ENCODE results near the gene BCAT1. TPM values are rescaled to one million over a fixed set of nuclear protein-coding genes. Genes with fewer than 3 reads are reported as not detected.
"Not testable (repeated sequence)": the region's sequence is repeated elsewhere in the genome, so short reads cannot be mapped to it uniquely, and the experiment has no call there.

Gene BCAT1
- total RNA-seq, 1 experiment from 2014 or later, result 32.8 TPM

DNA sequence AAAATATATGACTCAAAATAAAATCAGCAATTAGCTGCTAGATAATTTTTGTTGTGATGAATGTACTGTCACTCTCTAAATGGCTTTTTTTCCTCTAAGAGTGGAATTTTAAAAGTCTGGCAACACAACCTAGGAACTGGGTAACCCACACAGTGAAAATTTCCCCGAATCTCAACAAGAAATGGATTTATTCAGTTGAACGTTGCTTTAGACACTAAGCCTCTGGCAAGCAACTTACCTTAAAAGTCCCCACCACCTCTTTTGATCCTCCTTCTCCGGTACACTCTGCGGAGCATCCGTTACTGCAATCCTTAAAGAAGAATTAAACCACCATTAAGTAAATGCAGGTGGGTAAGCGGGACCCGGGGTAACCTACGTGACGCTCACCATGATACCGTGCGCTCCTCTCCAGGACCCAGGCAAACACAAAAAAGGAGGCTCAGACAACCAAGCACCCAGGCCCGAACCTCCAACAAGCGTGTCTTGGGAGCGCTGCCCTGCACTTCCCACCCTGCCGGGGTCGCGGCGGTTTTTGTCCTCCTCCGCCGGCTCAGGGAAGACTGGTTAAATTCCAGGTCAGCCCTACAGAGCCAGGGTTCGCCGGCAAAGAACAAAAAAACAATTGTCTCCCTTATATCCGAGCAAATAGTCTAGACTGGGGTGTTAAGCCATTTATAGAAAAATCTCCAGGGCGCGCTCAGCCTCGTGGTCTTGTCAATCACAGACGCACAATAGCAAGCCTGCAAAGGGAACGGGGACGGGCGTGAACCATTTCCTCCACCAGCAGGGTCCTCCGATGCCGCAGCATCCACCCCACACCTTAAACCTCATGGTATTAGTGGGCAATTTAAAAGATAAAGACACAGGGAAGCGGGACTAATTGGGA is 47.1 kb downstream of the BCAT1 start:
- no peak for DNase-seq (ENCODE audit: low spot score)

DNA sequence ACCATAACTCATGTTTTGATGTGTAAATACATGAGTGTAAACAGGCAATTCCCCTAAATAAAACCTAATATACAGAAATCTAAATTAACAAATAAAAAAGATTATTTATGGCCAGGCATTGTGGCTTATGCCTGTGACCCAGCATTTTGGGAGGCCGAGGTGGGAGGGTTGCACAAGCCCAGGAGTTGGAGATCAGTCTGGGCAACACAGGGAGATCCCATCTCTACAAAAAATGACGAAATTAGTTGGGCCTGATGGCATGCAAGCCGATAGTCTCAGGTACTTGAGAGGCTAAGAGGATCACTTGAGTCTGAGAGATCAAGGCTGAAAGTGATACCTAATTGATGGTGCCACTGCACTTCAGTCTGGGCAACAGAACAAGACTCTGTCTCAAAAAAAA is 48.7 kb downstream of the BCAT1 start:
- no peak for DNase-seq (ENCODE audit: low spot score)

GRCh38 chr12:24899503-24900075 is 49.3 kb downstream of the BCAT1 start:
- no peak for DNase-seq (ENCODE audit: low spot score)

DNA sequence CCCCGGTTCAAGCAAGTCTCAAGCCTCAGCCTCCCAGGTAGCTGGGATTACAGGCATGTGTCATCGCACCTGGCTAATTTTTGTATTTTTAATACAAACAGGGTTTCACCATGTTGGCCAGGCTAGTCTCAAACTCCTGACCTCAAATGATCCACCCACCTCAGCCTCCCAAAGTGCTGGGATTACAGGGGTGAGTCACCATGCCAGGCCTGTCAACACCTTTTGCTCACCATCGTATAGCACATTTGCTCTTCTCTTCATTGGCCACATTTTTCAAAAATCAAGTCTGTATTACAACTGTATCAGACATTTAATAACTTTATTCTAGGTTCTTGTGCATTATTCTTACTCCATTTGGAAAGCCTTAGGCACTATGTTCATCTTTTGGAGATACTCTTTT is 50.3 kb downstream of the BCAT1 start:
- no peak for DNase-seq (ENCODE audit: low spot score)

- no peak for DNase-seq (ENCODE audit: low spot score)
These were observed 50.7 kb downstream of the BCAT1 start for GRCh38 chr12:24898185-24898584.

DNA sequence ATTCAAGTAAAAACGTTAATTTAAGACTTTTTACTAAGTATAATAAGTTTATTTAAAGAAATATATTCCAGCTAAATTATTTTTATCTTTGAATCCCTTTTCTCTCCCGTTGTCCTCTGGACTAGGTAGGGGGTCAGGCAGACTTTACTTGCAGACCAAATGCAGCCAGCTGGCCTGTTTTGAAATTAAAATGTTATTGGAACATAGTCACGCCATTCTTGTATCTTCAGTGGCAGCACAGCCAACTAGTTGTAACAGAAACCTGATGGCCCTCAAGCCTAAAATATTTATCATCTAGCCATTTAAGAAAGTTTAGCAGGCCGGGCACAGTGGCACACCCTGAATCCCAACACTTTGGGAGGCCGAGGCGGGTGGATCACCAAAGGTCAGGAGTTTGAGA is 52.7 kb downstream of the BCAT1 start:
- no peak for DNase-seq (ENCODE audit: low spot score)

DNA sequence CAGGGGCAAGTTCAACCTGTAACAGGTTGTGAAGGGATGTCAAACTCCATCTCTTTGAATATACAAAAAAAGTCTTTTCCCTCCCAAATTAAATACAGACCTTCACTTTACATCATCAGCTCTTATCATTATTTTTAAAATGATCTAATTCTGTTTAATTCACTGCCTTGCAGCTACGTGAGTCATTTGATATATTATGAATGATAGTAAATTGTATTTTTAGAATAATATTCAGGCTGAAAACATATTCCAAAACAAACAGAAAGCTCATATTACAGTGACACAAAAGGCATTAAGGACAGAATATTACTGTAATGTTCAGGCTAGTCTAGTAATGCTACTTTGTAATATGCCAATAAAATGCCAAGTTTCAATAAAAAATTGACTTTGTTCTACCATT is 53.3 kb downstream of the BCAT1 start:
- no peak for DNase-seq (ENCODE audit: low spot score)

- DNase-seq (ENCODE audit: low spot score), result no peak
These were observed 54.0 kb downstream of the BCAT1 start for GRCh38 chr12:24894879-24895278.

- no peak for DNase-seq (ENCODE audit: low spot score)
These were observed 58.7 kb downstream of the BCAT1 start for GRCh38 chr12:24890048-24890803.

DNA sequence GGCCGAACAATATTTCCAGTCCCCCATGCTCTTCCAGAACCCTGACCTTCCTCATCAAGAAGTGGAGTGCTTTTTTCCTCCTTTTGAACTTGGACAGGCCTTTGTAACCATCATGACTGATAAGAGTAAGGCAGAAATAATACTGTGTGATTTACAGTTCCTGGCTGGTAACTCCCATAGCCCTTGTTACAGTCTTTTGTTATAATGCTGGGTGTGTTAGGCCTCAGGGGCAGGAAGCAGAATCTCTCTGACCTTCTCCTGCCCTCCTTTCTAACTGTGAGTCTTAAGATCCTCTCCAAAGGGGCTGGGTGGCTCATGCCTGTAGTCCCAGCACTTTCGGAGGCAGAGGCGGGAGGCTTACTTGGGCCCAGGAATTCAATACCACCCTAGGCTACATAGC is 59.5 kb downstream of the BCAT1 start:
- no peak for DNase-seq (ENCODE audit: low spot score)

DNA sequence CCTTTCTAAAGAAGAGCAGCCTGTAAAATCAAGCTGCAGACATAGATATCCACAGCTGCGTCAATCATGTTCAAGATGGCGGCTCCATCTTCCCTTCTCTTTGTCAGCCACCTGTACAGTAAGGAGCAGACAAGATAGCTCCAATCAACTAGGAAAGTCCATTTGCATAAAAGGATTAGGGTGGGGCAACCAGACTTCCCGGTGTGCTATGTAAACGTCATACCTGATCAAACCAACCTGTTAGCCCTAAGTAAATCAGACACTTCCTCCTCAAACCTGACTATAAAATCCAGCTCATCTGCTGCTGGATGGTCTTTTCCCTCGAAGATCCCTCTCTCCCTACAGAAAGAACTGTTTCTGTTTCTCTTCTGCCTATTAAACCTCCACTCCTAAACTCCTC is 60.1 kb downstream of the BCAT1 start:
- no peak for DNase-seq (ENCODE audit: low spot score)

DNA sequence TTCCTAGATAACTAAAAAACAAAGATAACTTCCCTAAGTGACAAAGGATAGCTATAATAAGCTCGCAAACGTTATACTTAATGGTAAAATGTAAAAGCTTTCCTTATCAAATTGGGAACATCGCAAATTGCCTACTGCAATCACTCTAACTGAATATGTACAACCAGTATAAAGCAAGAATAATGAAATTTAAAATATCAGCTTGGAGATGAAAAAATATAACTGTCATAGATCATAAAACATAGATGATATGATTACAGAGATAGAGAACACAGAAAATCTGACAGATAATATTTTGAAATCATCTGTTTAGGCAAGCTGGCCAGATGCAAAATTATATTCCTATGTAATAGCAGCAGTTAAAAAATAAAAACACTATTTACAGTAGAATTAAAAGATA is 64.0 kb downstream of the BCAT1 start:
- DNase-seq (ENCODE audit: low spot score), result no peak

DNA sequence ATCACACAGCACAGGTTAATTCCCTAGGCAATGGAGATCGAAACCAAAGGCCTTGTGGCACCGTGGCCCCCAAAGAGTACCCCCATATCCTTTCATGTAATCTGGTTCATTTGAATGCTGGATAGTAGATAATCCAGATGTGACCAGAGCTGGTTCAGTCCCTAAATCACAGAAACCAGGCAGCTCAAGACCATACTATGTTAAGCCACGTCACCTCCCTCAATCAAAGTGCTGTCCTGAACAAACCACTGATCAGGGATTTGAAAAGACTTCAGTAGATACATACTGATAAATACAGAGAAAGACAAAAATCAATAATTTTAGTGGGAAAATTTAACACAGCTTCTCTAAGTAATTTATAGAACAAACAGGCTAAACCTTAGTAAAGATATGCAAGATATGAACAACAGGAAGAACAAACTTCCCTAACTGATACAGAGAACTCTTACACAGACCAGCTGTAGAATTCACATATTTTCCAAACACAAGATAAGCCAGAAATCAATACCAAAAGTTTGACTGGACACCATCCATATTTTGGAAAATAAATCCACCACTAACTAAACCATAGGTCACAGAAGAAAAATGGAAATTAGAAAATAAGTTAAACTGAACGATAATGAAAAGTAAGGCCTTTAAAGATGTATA is 67.1 kb downstream of the BCAT1 start:
- no peak for DNase-seq (ENCODE audit: low spot score)

DNA sequence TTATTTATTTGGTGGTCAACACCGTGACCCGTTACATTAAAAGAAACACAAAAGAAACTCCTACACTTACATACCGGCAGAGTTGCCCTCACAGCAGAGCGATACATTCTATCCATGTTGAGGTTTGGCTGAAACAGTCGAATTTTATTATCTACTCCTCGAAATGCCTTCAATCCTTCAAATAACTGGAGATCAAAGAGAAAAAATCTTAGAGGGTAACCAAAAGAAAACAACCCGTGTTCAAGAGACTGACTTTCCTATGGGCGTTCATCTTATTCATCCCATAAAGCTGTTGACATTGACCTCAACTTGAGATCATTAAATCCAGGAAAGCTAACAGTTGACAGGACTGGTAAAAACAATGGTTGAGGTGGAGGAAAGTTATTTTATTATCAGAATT is 67.7 kb downstream of the BCAT1 start:
- no peak for DNase-seq (ENCODE audit: low spot score)

DNA sequence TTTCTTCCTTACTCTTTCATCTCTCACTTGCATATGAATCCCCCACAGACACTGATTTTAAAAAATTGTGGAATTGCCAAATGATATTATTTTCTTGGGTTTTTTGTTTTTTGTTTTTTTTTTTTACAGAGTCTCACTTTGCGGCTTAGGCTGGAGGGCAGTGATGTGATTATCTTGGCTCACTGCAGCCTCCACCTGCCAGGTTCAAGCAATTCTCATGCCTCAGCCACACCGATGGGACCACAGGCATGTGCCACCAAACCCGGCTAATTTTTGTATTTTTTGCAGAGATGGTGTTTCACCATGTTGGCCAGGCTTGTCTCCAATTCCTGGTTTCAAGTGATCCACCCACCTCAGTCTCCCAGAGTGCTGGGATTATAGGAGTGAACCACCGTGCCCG is 68.2 kb downstream of the BCAT1 start:
- no peak for DNase-seq (ENCODE audit: low spot score)

GRCh38 chr12:24879644-24880043 is 69.3 kb downstream of the BCAT1 start:
- DNase-seq (ENCODE audit: low spot score), result no peak

DNA sequence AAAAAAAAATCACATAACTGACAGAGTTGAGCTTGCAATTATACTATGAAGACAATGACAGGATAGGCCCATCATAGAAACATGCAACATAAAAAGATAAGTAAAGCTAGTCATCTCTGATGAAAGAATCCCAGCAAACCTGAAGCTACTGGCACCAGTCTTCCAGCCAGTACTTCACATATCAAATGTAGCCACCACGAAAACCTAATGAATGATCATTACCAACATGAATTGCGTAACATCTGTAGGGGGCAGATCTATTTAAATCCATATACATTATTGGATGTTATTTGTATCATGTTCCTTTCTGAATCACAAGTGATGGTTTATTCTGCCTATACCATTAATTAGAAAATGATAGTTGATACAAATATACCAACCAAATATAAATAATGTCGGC is 73.9 kb downstream of the BCAT1 start:
- DNase-seq (ENCODE audit: low spot score), result no peak

GRCh38 chr12:24872211-24872610 is 76.7 kb downstream of the BCAT1 start:
- no peak for DNase-seq (ENCODE audit: low spot score)

DNA sequence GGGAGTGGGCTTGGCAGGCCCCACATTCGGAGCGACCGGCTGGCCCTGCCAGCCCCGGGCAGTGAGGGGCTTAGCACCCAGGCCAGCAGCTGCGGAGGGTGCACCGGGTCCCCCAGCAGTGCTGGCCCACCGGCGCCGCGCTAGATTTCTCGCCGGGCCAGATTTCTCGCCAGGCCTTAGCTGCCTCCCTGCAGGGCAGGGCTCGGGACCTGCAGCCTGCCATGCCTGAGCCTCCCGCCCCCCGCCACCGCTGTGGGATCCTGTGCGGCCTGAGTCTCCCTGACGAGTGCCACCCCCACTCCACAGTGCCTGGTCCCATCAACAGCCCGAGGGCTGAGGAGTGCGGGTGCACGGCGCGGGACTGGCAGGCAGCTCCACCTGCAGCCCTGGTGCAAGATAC is 82.8 kb downstream of the BCAT1 start:
- DNase-seq (ENCODE audit: low spot score), result not testable (repeated sequence)

DNA sequence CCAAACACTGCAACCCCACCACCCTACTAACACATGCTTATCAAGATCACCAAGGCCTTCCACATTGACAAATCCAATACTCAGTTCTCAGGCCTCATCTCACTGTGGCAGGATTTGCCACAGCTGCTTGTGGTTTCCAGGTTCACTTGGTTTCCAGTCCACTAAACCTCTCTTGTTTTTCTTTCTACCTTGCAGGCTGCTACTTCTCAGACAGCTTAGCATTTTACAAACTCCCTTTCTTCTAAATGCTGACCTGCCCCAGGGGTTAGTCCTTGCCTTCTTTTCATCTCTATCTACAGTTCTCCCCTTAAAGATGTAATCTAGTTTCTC is 84.1 kb downstream of the BCAT1 start:
- DNase-seq (ENCODE audit: low spot score), result peak; percentile 16

DNA sequence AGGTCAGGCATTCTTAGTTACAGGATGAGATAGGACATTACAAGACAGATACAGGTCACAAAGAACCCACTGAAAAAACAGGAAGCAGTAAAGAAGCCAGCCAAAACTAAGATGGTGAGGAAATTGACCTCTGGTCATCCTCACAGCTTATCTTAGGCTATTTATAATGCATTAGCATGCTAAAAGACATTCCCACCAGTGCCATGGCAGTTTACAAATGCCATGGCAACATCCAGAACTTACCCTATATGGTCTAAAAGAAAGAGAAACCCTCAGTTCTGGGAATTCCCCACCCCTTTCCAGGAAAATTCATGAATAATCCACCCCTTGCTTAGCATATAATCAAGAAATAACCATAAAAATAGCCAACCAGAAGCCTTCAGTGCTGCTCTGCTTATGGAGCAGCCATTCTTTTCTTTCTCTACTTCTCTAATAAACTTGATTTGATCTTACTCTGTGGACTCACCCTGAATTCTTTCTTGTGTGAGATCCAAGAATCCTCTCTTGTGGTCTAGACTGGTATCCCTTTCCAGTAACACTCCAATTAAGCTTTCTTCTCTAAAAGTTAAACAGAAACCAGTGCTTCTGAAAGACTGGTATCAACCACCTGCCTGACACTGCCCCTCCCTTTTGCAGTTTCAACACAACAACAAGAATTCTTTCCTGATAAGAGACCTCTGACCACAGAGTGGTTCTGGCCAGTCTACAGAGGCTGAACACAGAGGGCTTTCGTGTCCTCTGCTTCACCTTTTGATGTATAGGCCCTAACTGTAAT is 86.9 kb downstream of the BCAT1 start:
- peak; percentile 42 for DNase-seq (ENCODE audit: low spot score)

DNA sequence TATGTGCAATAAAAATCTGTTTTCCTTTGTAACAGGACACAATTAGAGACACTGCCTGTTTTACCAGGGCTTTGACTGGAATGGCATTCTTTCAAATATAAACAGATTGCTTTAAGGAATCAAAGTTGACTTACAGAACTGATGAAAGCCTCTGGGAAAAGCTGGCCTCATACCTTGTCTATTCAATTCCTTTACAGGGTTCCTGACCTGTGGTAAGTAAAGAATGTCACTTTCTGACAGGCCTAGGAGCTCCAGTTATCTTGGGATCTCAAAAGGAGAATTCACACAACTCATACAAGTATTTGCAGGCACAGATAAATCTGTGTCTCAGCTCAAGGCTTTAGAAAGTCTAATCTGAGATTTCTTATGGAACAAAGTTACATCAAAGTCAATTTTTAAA is 88.4 kb downstream of the BCAT1 start:
- DNase-seq (ENCODE audit: low spot score), result no peak
